Measurements from ENCODE around the gene ANG.

DNA sequence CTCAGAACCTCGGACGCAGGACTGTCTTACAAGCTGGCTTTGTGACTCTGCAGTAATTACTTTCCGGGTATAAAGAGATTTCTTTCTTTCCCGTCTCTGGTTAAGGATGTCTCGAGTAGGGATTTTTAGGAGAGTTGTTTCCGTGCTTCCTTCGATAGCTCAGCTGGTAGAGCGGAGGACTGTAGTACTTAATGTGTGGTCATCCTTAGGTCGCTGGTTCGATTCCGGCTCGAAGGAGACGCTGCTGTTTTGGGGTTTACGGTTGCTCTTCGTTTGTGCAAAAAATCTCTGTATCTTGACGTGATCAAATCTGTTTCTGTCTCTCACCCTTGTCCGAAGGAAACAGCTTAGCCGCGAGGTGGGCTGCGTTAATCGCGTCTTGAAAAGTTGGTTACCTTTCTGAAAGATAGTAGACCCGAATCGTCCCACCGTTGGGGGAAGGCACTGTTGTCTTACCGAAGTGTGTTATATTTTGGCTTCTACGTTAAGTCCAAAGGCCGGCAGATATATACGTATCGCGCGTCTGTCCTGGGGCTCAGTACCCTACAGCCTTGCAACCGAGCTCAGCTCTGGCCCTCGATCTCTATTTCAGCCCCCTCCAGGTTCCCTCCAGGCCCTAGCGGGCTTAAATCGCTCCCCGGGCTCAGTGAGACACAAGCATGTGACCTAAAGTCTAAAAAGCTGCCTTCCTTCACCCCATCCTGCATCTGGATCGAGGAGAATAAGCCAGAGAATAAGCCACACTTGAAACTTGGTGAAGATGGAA is 5.3 kb upstream of the ANG start:
- TF ChIP-seq, protein P1, sequence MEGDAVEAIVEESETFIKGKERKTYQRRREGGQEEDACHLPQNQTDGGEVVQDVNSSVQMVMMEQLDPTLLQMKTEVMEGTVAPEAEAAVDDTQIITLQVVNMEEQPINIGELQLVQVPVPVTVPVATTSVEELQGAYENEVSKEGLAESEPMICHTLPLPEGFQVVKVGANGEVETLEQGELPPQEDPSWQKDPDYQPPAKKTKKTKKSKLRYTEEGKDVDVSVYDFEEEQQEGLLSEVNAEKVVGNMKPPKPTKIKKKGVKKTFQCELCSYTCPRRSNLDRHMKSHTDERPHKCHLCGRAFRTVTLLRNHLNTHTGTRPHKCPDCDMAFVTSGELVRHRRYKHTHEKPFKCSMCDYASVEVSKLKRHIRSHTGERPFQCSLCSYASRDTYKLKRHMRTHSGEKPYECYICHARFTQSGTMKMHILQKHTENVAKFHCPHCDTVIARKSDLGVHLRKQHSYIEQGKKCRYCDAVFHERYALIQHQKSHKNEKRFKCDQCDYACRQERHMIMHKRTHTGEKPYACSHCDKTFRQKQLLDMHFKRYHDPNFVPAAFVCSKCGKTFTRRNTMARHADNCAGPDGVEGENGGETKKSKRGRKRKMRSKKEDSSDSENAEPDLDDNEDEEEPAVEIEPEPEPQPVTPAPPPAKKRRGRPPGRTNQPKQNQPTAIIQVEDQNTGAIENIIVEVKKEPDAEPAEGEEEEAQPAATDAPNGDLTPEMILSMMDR (IDR thresholded peaks at IDR 0.05; ENCODE audit: insufficient read depth, low read depth, low read length), result no peak
- no peak for TF ChIP-seq EZH2 (IDR thresholded peaks at IDR 0.05; ENCODE audit: insufficient read depth, low read length)
